GM12873 (cell line): ENCODE measurements around the gene FOXB2.

Experiments used
- TF ChIP-seq, protein P1 (sequence below): IDR thresholded peaks from 2 replicates; pipeline ENCODE4 v1.5.1; 2012; ENCODE audit warnings: low read depth, mild to moderate bottlenecking, moderate library complexity, low read length, control low read depth; ENCODE audit not compliant: insufficient read depth; ENCODE audit errors: missing control alignments

FOXB2 gene

GRCh38 chr9:77030045-77030444, 10.6 kb downstream of the FOXB2 start:
- TF ChIP-seq, protein P1, sequence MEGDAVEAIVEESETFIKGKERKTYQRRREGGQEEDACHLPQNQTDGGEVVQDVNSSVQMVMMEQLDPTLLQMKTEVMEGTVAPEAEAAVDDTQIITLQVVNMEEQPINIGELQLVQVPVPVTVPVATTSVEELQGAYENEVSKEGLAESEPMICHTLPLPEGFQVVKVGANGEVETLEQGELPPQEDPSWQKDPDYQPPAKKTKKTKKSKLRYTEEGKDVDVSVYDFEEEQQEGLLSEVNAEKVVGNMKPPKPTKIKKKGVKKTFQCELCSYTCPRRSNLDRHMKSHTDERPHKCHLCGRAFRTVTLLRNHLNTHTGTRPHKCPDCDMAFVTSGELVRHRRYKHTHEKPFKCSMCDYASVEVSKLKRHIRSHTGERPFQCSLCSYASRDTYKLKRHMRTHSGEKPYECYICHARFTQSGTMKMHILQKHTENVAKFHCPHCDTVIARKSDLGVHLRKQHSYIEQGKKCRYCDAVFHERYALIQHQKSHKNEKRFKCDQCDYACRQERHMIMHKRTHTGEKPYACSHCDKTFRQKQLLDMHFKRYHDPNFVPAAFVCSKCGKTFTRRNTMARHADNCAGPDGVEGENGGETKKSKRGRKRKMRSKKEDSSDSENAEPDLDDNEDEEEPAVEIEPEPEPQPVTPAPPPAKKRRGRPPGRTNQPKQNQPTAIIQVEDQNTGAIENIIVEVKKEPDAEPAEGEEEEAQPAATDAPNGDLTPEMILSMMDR: no peak

GRCh38 chr9:77038281-77039036, 19.0 kb downstream of the FOXB2 start:
- TF ChIP-seq, protein P1: no peak

- TF ChIP-seq, protein P1: no peak
These were observed 20.9 kb downstream of the FOXB2 start for GRCh38 chr9:77040340-77040739.

- TF ChIP-seq, protein P1: no peak
These were observed 44.3 kb downstream of the FOXB2 start for GRCh38 chr9:77063645-77064285.

GRCh38 chr9:77066388-77066787, 46.9 kb downstream of the FOXB2 start:
- TF ChIP-seq, protein P1: no peak
